HEK293T (cell line): ENCODE measurements around the gene TLN1.

Experiments
- CTCF ChIA-PET: fragments of 350-600 bp; formaldehyde crosslinking; extraction: SDS; loops from one replicate; lab custom pipeline; 2021; ENCODE audit warnings: antibody characterized with exemption, inconsistent platforms; lab: Yijun Ruan, JAX
- POLR2A ChIA-PET: fragments of 350-600 bp; formaldehyde crosslinking; extraction: SDS; loops from one replicate; lab custom pipeline; 2020; ENCODE audit warnings: antibody characterized with exemption, inconsistent platforms; lab: Yijun Ruan, JAX
- DNase-seq: peaks from one replicate; pipeline ENCODE4 v3.0.0; 2012; ENCODE audit warnings: mixed read lengths; ENCODE audit errors: extremely low spot score
- ARNT ChIP-seq: fragments of 450-650 bp; IDR thresholded peaks from 2 replicates; pipeline ENCODE4 v1.6.1; 2017; ENCODE audit warnings: mild to moderate bottlenecking
- BHLHE40 ChIP-seq: fragments of 450-650 bp; IDR thresholded peaks from 2 replicates; pipeline ENCODE4 v1.6.1; 2016; ENCODE audit warnings: mild to moderate bottlenecking, moderate library complexity, borderline replicate concordance
- CTBP1 ChIP-seq: fragments of 450-650 bp; IDR thresholded peaks from 2 replicates; pipeline ENCODE4 v1.6.1; 2016; ENCODE audit warnings: borderline replicate concordance
- ELF4 ChIP-seq: fragments of 450-650 bp; IDR thresholded peaks from 2 replicates; pipeline ENCODE4 v1.6.1; 2017; ENCODE audit warnings: antibody characterized with exemption
- FOXA1 ChIP-seq: fragments of 450-650 bp; IDR thresholded peaks from 2 replicates; pipeline ENCODE4 v1.6.1; 2016; ENCODE audit warnings: mild to moderate bottlenecking
- FOXK2 ChIP-seq: fragments of 450-650 bp; IDR thresholded peaks from 2 replicates; pipeline ENCODE4 v1.6.1; 2016; ENCODE audit warnings: mild to moderate bottlenecking
- FOXM1 ChIP-seq: fragments of 450-650 bp; IDR thresholded peaks from 2 replicates; pipeline ENCODE4 v1.6.1; 2017; ENCODE audit warnings: mild to moderate bottlenecking, borderline replicate concordance
- HDGF ChIP-seq: fragments of 450-650 bp; IDR thresholded peaks from 2 replicates; pipeline ENCODE4 v1.6.1; 2017; ENCODE audit warnings: antibody characterized with exemption, borderline replicate concordance
- L3MBTL2 ChIP-seq: fragments of 450-650 bp; conservative IDR thresholded peaks from 2 replicates; pipeline ENCODE4 v1.6.1; 2016; ENCODE audit warnings: mild to moderate bottlenecking
- LEF1 ChIP-seq: fragments of 450-650 bp; IDR thresholded peaks from 2 replicates; pipeline ENCODE4 v1.6.1; 2017; ENCODE audit warnings: mild to moderate bottlenecking, borderline replicate concordance
- NFRKB ChIP-seq: fragments of 450-650 bp; IDR thresholded peaks from 2 replicates; pipeline ENCODE4 v1.6.1; 2016; ENCODE audit warnings: mild to moderate bottlenecking, moderate library complexity
- SP1 ChIP-seq: fragments of 450-650 bp; IDR thresholded peaks from 2 replicates; pipeline ENCODE4 v1.6.1; 2017
- SUZ12 ChIP-seq: fragments of 450-650 bp; IDR thresholded peaks from 2 replicates; pipeline ENCODE4 v1.6.1; 2016; ENCODE audit warnings: mild to moderate bottlenecking
- TARDBP ChIP-seq: fragments of 450-650 bp; IDR thresholded peaks from 2 replicates; pipeline ENCODE4 v1.6.1; 2016
- ZNF384 ChIP-seq: fragments of 450-650 bp; IDR thresholded peaks from 2 replicates; pipeline ENCODE4 v1.6.1; 2016
- TF ChIP-seq, protein P1 (sequence below): fragments of 450-650 bp; IDR thresholded peaks from 2 replicates; pipeline ENCODE4 v1.6.1; 2016

Gene TLN1

DNA sequence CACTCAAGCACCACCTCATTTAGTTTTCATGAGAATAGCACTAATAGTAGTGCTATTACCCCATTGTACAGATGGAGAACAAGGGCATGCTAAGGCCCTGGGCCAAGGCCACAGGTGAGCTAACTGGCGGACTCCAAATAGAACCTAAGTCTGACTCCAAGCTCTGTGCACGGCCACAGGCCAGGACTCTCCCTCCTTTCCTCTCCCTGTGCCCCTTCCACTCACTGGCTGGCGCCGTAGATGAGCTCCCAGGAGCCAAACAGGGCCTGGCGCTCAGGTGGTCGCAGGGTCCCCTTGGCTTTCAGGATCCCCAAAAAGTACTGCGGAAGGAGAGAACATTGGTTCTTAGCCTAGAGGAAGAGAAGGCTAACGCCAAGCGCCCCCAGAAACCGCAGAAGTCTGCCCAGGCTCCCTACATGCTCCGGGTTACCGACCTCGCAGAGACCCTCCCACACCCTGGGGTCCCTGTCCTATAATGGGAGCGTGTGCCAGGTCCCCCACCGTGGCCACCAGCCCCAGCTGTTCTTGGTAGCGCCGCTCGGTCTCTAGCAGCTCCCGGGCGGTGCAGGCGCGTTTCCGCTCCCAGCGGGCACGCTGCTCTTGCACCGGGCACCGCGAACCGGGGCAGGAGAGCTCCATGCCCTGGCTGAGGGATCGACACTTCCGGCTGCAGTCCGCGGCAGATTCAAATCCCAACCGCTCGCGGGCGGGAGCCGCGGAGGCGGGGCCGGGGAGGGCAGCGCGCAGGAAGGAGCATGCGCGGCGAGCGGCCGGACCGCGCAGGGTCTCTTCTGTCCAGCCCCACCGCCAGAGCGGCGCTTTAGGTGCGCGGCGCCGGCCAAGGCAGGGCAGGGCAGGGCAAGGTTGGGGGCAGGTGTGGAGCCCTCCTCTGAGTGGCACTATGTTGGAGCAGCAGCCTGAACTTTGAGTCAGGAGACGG is 67.2 kb downstream of the TLN1 start, which contains the start of gene ARHGEF39:
Gene ARHGEF39 (minus strand): TSS at position 665 of the 940 bp plus-strand sequence. CDS start 26 bp downstream, at position 639.
- TF ChIP-seq ELF4 (peak; percentile 35; the same call in 1 of the 2 replicates), TARDBP (no peak), FOXM1 (peak; percentile 60; the same call in 1 of the 2 replicates), ARNT (no peak), L3MBTL2 (peak; percentile 45; the same call in 1 of the 2 replicates)
- peak; percentile 90 for DNase-seq
- ChIA-PET CTCF (interaction anchor here (0.5 to 1.1 kb wide), 3 partner anchors 18 to 61 kb away, joined by 3 to 6 read pairs (median 4); no protein-coding TSS in a partner anchor), POLR2A (interaction anchor here (0.7 to 2.6 kb wide), 13 partner anchors 9 to 84 kb away, joined by 3 to 14 read pairs (median 5); partner anchors contain the start of genes CREB3, GBA2, RGP1 and TPM2)

DNA sequence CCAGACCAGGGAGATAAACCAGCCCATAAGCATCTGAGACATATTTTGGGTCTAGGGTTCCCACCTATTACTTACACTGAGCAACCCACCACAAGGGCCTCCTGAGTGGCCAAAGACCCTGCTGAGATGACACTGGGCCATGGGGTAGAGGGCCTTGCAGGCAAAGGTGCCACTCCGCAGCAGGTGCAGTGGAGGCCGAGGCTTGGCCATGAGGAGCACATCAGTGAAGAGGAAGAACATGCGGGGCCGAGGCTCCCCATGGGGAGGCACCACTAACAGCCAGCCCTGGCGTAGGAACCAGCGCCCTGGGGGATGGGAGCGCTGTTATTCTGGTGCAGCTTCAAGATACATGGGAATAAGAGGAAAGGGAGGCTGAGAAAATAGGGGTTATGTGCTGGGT is 69.6 kb downstream of the TLN1 start:
- POLR2A ChIA-PET: interaction anchor here (2.7 kb wide), 1 partner anchor 70 kb away, joined by 10 read pairs; the partner anchor contains the start of genes CREB3 and TLN1
- CTCF ChIA-PET: no interaction called here
- no peak for DNase-seq
- no peak for TF ChIP-seq BHLHE40
- TF ChIP-seq L3MBTL2: no peak
- no peak for TF ChIP-seq HDGF
- no peak for TF ChIP-seq SP1
- no peak for TF ChIP-seq FOXK2
- no peak for TF ChIP-seq ELF4
- no peak for TF ChIP-seq LEF1
- TF ChIP-seq SUZ12: no peak
- TF ChIP-seq ARNT: no peak
- TF ChIP-seq ZNF384: no peak
- TF ChIP-seq FOXA1: no peak
- no peak for TF ChIP-seq FOXM1
- no peak for TF ChIP-seq TARDBP
- TF ChIP-seq CTBP1: no peak
- TF ChIP-seq, protein P1, sequence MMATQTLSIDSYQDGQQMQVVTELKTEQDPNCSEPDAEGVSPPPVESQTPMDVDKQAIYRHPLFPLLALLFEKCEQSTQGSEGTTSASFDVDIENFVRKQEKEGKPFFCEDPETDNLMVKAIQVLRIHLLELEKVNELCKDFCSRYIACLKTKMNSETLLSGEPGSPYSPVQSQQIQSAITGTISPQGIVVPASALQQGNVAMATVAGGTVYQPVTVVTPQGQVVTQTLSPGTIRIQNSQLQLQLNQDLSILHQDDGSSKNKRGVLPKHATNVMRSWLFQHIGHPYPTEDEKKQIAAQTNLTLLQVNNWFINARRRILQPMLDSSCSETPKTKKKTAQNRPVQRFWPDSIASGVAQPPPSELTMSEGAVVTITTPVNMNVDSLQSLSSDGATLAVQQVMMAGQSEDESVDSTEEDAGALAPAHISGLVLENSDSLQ: no peak
- no peak for TF ChIP-seq NFRKB

DNA sequence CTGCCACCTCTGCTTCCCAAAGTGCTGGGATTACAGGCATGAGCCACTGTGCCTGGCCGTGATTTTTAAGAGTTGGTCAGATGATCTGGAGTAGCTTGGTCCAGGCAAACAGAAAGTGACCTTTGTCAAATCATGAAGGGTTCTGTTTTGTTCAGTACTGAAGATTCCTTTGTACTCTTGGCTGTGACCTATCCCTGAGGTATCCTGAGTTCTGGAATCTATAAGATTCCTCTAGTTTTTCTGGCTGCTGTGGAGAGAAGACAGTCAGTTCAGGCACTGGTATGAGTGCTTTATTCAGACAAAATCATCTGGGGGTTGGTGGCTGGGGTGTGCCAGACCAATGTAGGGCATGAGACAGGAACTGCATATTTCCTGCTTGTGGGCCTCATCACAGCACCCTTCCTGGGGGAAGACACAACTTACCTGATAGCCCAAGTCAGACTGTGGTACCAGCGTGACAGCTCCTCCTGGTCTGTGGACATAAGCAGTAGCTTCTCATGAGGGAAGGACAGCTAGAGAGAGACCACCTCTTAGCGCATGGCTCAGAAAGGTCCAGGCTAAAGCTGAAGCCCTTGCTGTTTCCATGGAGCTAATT is 70.1 kb downstream of the TLN1 start:
- ChIA-PET CTCF (no interaction called here), POLR2A (interaction anchor here (1.2 to 2.7 kb wide), 5 partner anchors 14 to 93 kb away, joined by 3 to 10 read pairs (median 5); partner anchors contain the start of genes CREB3 and TLN1)
- TF ChIP-seq CTBP1 (no peak), ZNF384 (no peak), SUZ12 (no peak)
- TF ChIP-seq, protein P1: no peak
- no peak for DNase-seq

DNA sequence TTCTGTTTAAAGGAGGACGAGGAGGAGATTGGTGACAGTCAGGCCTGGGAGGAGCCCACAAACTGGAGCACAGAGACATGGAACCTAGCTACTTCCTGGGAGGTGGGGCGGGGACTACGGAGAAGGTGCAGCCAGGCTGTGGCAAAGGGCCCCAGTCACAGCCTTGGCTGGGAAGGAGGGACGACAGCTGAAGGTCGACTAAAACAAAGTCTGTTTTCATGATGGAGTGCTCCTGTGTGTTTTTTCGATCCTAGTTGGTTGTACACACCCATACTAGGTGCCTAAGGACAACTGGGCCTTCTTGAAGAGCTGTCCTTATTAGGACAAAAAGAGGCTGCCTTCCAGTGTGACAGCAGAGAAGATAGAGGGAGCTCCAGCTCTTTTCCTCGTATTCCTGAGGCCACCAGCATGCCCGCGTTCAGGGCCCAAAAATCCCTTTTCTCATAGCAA is 71.0 kb downstream of the TLN1 start:
- no peak for DNase-seq
- TF ChIP-seq FOXM1 (no peak), ELF4 (no peak), FOXA1 (no peak), L3MBTL2 (no peak), FOXK2 (no peak), CTBP1 (no peak), ZNF384 (no peak), HDGF (no peak), SUZ12 (no peak), ARNT (no peak), BHLHE40 (no peak), NFRKB (no peak), TARDBP (no peak), LEF1 (no peak), SP1 (no peak)
- TF ChIP-seq, protein P1: no peak
- ChIA-PET CTCF (no interaction called here), POLR2A (interaction anchor here (1.0 to 2.7 kb wide), 6 partner anchors 13 to 94 kb away, joined by 3 to 10 read pairs (median 5); partner anchors contain the start of genes CREB3 and TLN1)

DNA sequence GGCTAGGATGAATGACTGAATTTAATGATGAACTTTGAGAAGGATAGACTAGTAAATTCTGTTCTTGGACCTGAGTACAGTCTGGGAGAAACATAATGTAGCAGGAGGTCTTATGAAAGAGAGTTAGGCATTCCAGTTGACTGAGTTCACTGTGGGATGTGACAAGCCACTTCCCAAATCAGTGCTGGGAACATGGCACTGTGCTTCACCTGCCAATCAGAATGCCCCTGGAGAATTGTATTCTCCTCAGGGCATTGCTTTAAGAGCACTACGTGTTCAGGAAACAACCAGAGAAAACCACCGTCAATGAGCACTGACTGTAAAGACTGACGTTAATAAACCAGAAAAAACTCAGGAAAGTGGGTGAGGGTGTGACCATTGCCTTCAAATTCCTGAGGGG is 72.7 kb downstream of the TLN1 start:
- DNase-seq: no peak
- no peak for TF ChIP-seq CTBP1
- TF ChIP-seq, protein P1: peak; percentile 78
- TF ChIP-seq ELF4: no peak
- POLR2A ChIA-PET: interaction anchor here (0.7 to 5.2 kb wide), 4 partner anchors 11 to 71 kb away, joined by 3 to 35 read pairs (median 8); no protein-coding TSS in a partner anchor
- CTCF ChIA-PET: interaction anchor here (0.8 to 3.4 kb wide), 3 partner anchors 13 to 37 kb away, joined by 3 to 16 read pairs (median 5); no protein-coding TSS in a partner anchor
